Right lobe of liver (tissue), 6 donors: ENCODE measurements around the gene SELENOP. TPM values are rescaled to one million over a fixed set of nuclear protein-coding genes. Genes with fewer than 3 reads are reported as not detected.

Source experiments
- ATAC-seq, 4 donors: fragments of 200-7000 bp; cut with Tn5 transposase; one replicate each; pipeline ENCODE4 v1.9.1; 2020; ENCODE audit warnings: mild to moderate bottlenecking in 4 of 4, moderate library complexity in 4 of 4
- DNase-seq, 3 donors: peaks; one replicate each; pipeline ENCODE4 v3.0.0-alpha.2; 2020
- H3K27ac ChIP-seq, 3 donors: fragments of 200-600 bp; one replicate each; pipeline ENCODE4 v1.8.0; 2022
- H3K27me3 ChIP-seq, 2 donors: fragments of 200-600 bp; one replicate each; pipeline ENCODE4 v1.8.0; 2022
- H3K36me3 ChIP-seq, 4 donors: fragments of 200-600 bp; sonication (generic) in 1 of 4; one replicate each; pipeline versions ENCODE4 v1.5.1 to v1.8.0; 2017 to 2022; ENCODE audit warnings: control low read depth in 1 of 4
- H3K4me1 ChIP-seq, 4 donors: fragments of 200-600 bp; sonication (generic) in 1 of 4; one replicate each; pipeline versions ENCODE4 v1.5.1 to v1.8.0; 2017 to 2022; ENCODE audit warnings: control low read depth in 1 of 4
- H3K4me3 ChIP-seq, 3 donors: fragments of 200-600 bp; one replicate each; pipeline ENCODE4 v1.8.0; 2022
- H3K9me3 ChIP-seq, 4 donors: fragments of 200-600 bp; sonication (generic) in 1 of 4; one replicate each; pipeline versions ENCODE4 v1.5.1 to v1.8.0; 2017 to 2022; ENCODE audit warnings: control low read depth in 1 of 4
- POLR2A ChIP-seq: fragments of 450-650 bp; IDR thresholded peaks from one replicate; pipeline ENCODE4 v1.6.1; 2017; ENCODE audit warnings: antibody characterized with exemption, mild to moderate bottlenecking
- WGBS: methylation state at CpG from one replicate; pipeline ENCODE4 v1.1.6; 2018; ENCODE audit warnings: low coverage, low lambda C conversion rate; ENCODE audit not compliant: insufficient coverage; ENCODE audit errors: missing lambda C conversion rate; 5-methylcytosine and 5-hydroxymethylcytosine counted together
- intact Hi-C, 2 donors: fragments of 100-400 bp; cut with DNase I; formaldehyde crosslinking; loops; one replicate each; pipeline versions ENCODE4 v1.11.2 to v1.14.1; 2022
- total RNA-seq, 6 experiments: library from RNA; depleted of rRNA in 2 of 6; stranded (reverse); fragments of >200 nt in 2 of 6; fragmentation: NEBNext Ultra II Directional in 3 of 6; extraction: Animal tissue kit (Norgen Biotek cat#: 25700) in 3 of 6; gene quantifications; one replicate each; pipeline versions ENCODE4 v1.1.0 to v1.2.4, GENCODE V29; 2016 to 2023
- TF ChIP-seq, protein P1 (sequence below), 4 donors: fragments of 200-600 bp in 3 of 4; fragments of 450-650 bp in 1 of 4; IDR thresholded peaks; one replicate each; pipeline versions ENCODE4 v1.5.1 to v1.8.0; 2016 to 2022; ENCODE audit warnings: antibody characterized with exemption in 4 of 4, mild to moderate bottlenecking in 2 of 4
- donor health status: DM: no; HTN: yes; CAD: no.
- donor health status: DM: no; HTN: no; CAD: no.
- donor health status: DM: no; HTN: no; CAD: no.
- donor health status: DM: no; HTN: yes; CAD: no.
- donor health status: DM: no; HTN: yes; CAD: no.

Gene SELENOP
- total RNA-seq, 6 experiments from 2014 or later, result 1,892 to 2,891 (median 2,149) TPM

- no peak for TF ChIP-seq POLR2A
- TF ChIP-seq, protein P1, sequence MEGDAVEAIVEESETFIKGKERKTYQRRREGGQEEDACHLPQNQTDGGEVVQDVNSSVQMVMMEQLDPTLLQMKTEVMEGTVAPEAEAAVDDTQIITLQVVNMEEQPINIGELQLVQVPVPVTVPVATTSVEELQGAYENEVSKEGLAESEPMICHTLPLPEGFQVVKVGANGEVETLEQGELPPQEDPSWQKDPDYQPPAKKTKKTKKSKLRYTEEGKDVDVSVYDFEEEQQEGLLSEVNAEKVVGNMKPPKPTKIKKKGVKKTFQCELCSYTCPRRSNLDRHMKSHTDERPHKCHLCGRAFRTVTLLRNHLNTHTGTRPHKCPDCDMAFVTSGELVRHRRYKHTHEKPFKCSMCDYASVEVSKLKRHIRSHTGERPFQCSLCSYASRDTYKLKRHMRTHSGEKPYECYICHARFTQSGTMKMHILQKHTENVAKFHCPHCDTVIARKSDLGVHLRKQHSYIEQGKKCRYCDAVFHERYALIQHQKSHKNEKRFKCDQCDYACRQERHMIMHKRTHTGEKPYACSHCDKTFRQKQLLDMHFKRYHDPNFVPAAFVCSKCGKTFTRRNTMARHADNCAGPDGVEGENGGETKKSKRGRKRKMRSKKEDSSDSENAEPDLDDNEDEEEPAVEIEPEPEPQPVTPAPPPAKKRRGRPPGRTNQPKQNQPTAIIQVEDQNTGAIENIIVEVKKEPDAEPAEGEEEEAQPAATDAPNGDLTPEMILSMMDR (IDR thresholded peaks at IDR 0.05), result no peak
- no peak for DNase-seq
- no peak overlapping the region for H3K27ac ChIP-seq
- H3K4me1 ChIP-seq, result no peaks in the 10 kb centered on the region
- H3K36me3 ChIP-seq, result no peaks in the 10 kb centered on the region
- intact Hi-C loops, result no loop called here
- H3K9me3 ChIP-seq, result no peaks in the 10 kb centered on the region
- no peaks in the 10 kb centered on the region for H3K27me3 ChIP-seq
- ATAC-seq, result no peak
- no peak overlapping the region for H3K4me3 ChIP-seq
These were observed 20.5 kb downstream of the SELENOP start for GRCh38 chr5:42791151-42791550.

DNA sequence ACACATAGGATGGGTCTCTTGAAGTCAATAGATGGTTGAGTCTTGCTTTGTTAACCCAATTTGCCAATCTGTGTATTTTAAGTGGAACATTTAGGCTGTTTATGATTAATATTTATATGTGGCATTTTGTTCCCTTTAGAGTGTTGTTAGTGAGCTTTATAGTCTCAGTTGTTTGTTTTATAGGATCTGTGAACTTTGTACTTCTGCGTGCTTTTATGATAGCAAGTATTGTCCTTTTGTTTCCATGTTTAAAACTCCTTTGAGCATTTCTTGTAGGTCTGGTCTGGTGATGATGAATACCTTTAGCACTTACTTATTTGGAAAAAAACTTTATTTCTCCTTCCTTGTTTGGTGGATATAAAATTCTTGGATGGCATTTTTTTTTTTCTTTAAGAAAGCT lies 23.8 kb downstream of the SELENOP start:
- Histone ChIP-seq H3K36me3 (no peaks in the 10 kb centered on the region), H3K4me1 (no peaks in the 10 kb centered on the region), H3K27ac (no peak overlapping the region), H3K4me3 (no peak overlapping the region), H3K27me3 (no peaks in the 10 kb centered on the region), H3K9me3 (peaks cover 0 to 3% (median 0%) of the 10 kb centered on the region in 4 donors)
- ATAC-seq, result no peak
- TF ChIP-seq, protein P1 (IDR thresholded peaks at IDR 0.05), result no peak
- WGBS, result 88% methylated on average over 1 of the region's 1 CpG
- intact Hi-C loops, result no loop called here
- DNase-seq, result no peak

- H3K4me3 ChIP-seq, result no peak overlapping the region
- H3K9me3 ChIP-seq, result peaks cover 0 to 3% (median 0%) of the 10 kb centered on the region in 4 donors
- no peaks in the 10 kb centered on the region for H3K36me3 ChIP-seq
- H3K4me1 ChIP-seq, result no peaks in the 10 kb centered on the region
- H3K27me3 ChIP-seq, result no peaks in the 10 kb centered on the region
- no peak for ATAC-seq
- no peak overlapping the region for H3K27ac ChIP-seq
- TF ChIP-seq, protein P1 (IDR thresholded peaks at IDR 0.05), result no peak
- TF ChIP-seq POLR2A, result no peak
- intact Hi-C loops, result no loop called here
- DNase-seq, result no peak
These were observed 24.6 kb downstream of the SELENOP start for GRCh38 chr5:42787073-42787472.

- Histone ChIP-seq H3K9me3 (peaks cover 0 to 3% (median 0%) of the 10 kb centered on the region in 4 donors), H3K4me1 (no peaks in the 10 kb centered on the region), H3K4me3 (no peak overlapping the region), H3K36me3 (no peaks in the 10 kb centered on the region), H3K27ac (no peak overlapping the region), H3K27me3 (no peaks in the 10 kb centered on the region)
- 83% methylated on average over 4 of the region's 4 CpGs for WGBS
- intact Hi-C loops, result no loop called here
- DNase-seq, result no peak
- ATAC-seq, result no peak
- TF ChIP-seq, protein P1 (IDR thresholded peaks at IDR 0.05), result no peak
- TF ChIP-seq POLR2A, result no peak
These were observed 25.9 kb downstream of the SELENOP start for GRCh38 chr5:42785756-42786155.

- DNase-seq, result no peak
- Histone ChIP-seq H3K27ac (no peak overlapping the region), H3K4me3 (no peak overlapping the region), H3K9me3 (peaks cover 0 to 3% (median 0%) of the 10 kb centered on the region in 4 donors), H3K4me1 (no peaks in the 10 kb centered on the region), H3K36me3 (no peaks in the 10 kb centered on the region), H3K27me3 (no peaks in the 10 kb centered on the region)
- TF ChIP-seq, protein P1 (IDR thresholded peaks at IDR 0.05), result no peak
- intact Hi-C loops, result no loop called here
- ATAC-seq, result no peak
- 100% methylated on average over 1 of the region's 1 CpG for WGBS
These were observed 27.6 kb downstream of the SELENOP start for GRCh38 chr5:42784132-42784531.
